Measurements from ENCODE around the gene FIS1. TPM values are rescaled to one million over a fixed set of nuclear protein-coding genes. Genes with fewer than 3 reads are reported as not detected.

The FIS1 gene
- polyA plus RNA-seq, 1 of the 3 experiments (the other 2 are of a cell fraction) = 1,313 TPM

GRCh38 chr7:101277155-101277554 is 32.3 kb upstream of the FIS1 start:
- CTCF ChIA-PET = interaction anchor here (1.4 to 3.7 kb wide), 3 partner anchors 11 to 33 kb away, joined by 3 to 15 read pairs (median 6); partner anchors contain the start of gene FIS1
- POLR2A ChIA-PET = no interaction called here
- no peak for TF ChIP-seq SMC3 (IDR thresholded peaks at IDR 0.05; ENCODE audit: low read depth, low read length)
- no peak for TF ChIP-seq CHD2 (IDR thresholded peaks at IDR 0.05; ENCODE audit: low read length, partially characterized antibody)
- no peak for TF ChIP-seq ELF1 (IDR thresholded peaks at IDR 0.05)
- TF ChIP-seq YY1 (IDR thresholded peaks at IDR 0.05; ENCODE audit: low read depth) = no peak
- TF ChIP-seq MEF2A (IDR thresholded peaks at IDR 0.05; ENCODE audit: borderline replicate concordance, low read depth) = no peak
- TF ChIP-seq ZBTB33 (IDR thresholded peaks at IDR 0.05; ENCODE audit: borderline replicate concordance, low read depth) = no peak
- TF ChIP-seq FOXJ3 (CRISPR knock-in tag; IDR thresholded peaks at IDR 0.05) = no peak
- TF ChIP-seq RAD21 (IDR thresholded peaks at IDR 0.05; ENCODE audit: low read length) = no peak
- no peak for TF ChIP-seq NRF1 (IDR thresholded peaks at IDR 0.05; ENCODE audit: low read depth, low read length)
- TF ChIP-seq RXRA (IDR thresholded peaks at IDR 0.05; ENCODE audit: borderline replicate concordance, low read depth) = no peak
- no peak for TF ChIP-seq GATA2 (CRISPR knock-in tag; IDR thresholded peaks at IDR 0.05)
- no peak for TF ChIP-seq RFX5 (IDR thresholded peaks at IDR 0.05; ENCODE audit: low read length)
- TF ChIP-seq IRF3 (IDR thresholded peaks at IDR 0.05; ENCODE audit: low read depth, low read length) = no peak
- TF ChIP-seq USF1 (IDR thresholded peaks at IDR 0.05; ENCODE audit: borderline replicate concordance, low read depth) = no peak
- no peak for TF ChIP-seq EZH2phosphoT487 (IDR thresholded peaks at IDR 0.05; ENCODE audit: borderline replicate concordance, low read depth)
- TF ChIP-seq FOSL2 (IDR thresholded peaks at IDR 0.05; ENCODE audit: borderline replicate concordance, low read depth) = no peak
- no peak for TF ChIP-seq GABPA (IDR thresholded peaks at IDR 0.05; ENCODE audit: low read depth)

More at GRCh38 chr7:101277155-101277554, 32.3 kb upstream of the FIS1 start:
- H3K4me1 ChIP-seq (ENCODE audit: control insufficient read depth in 1 of 2, insufficient read depth in 2 of 2, low read depth in 1 of 2, low read length in 1 of 2) = no peaks in the 10 kb centered on the region
- no peak for DNase-seq
- H3K27ac ChIP-seq (ENCODE audit: low read depth in 2 of 2, low read length in 1 of 2) = no peak overlapping the region
- no peak overlapping the region for H3K4me2 ChIP-seq
- H3K9me3 ChIP-seq = no peaks in the 10 kb centered on the region
- no peaks in the 10 kb centered on the region for H3K79me2 ChIP-seq (ENCODE audit: insufficient read depth)
- H3K27me3 ChIP-seq (ENCODE audit: insufficient read depth) = peaks cover 34% of the 10 kb centered on the region
- no peaks in the 10 kb centered on the region for H3K36me3 ChIP-seq (replicated peaks in 1 of 2; ENCODE audit: control insufficient read depth in 1 of 2, insufficient read depth in 2 of 2, low read length in 1 of 2)
- H3K9me2 ChIP-seq = no peaks in the 10 kb centered on the region
- no peak overlapping the region for H2AFZ ChIP-seq (ENCODE audit: low read depth)
- WGBS (ENCODE audit: low lambda C conversion rate) = 47% methylated on average over 9 of the region's 9 CpGs
- no peak overlapping the region for H3K9ac ChIP-seq
- no peak overlapping the region for H3K4me3 ChIP-seq (ENCODE audit: low read depth in 2 of 2, low read length in 1 of 2)
- no peaks in the 10 kb centered on the region for H4K20me1 ChIP-seq (ENCODE audit: insufficient read depth)
- no peaks in the 10 kb centered on the region for H3F3A ChIP-seq (replicated peaks; ENCODE audit: insufficient read depth)

All from SK-N-SH (cell line).